Subcutaneous adipose tissue (tissue), 4 donors: ENCODE measurements around the gene PHLPP1. TPM values are rescaled to one million over a fixed set of nuclear protein-coding genes. Genes with fewer than 3 reads are reported as not detected.

Source experiments
- CTCF ChIP-seq: fragments of 450-650 bp; IDR thresholded peaks from one replicate; pipeline ENCODE4 v1.5.1; 2016; ENCODE audit warnings: low read depth, mild to moderate bottlenecking, control low read depth, antibody characterized with exemption, moderate library complexity
- total RNA-seq, 4 donors: library from RNA; depleted of rRNA; stranded (reverse); fragments of >200 nt; gene quantifications; one replicate each; pipeline ENCODE4 v1.1.0, GENCODE V29; 2016

The PHLPP1 gene
- total RNA-seq, 4 donors from 2014 or later: 9.7 to 28.3 (median 21.2) TPM

DNA sequence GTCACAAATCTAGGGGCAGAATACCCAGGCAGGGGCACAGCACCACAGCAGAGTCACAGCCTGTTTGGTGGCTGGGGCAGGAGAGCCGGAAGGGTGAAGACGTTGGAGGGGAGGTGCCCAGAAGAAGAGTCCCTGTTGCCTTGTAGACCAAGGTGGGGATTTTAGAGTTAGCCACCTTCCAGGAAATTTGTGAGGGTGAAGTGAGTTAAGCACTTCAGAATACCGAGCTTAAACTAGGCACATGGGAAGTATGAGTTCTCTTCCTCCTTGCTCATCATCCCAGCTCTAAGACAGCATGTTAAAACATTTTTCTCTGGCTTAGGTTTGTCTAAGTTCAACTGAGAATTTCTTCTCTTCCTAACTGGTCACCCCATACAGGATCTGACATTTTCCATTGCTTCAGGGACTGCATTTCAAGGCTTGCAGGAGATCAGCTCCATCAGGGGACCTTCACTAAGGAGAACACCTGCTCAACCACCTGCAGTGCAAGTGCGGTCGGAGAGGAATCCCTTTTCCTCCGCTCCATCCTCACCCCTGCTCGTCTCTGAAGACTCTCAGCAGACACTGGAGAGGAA is 26.5 kb upstream of the PHLPP1 start:
- TF ChIP-seq CTCF: no peak

DNA sequence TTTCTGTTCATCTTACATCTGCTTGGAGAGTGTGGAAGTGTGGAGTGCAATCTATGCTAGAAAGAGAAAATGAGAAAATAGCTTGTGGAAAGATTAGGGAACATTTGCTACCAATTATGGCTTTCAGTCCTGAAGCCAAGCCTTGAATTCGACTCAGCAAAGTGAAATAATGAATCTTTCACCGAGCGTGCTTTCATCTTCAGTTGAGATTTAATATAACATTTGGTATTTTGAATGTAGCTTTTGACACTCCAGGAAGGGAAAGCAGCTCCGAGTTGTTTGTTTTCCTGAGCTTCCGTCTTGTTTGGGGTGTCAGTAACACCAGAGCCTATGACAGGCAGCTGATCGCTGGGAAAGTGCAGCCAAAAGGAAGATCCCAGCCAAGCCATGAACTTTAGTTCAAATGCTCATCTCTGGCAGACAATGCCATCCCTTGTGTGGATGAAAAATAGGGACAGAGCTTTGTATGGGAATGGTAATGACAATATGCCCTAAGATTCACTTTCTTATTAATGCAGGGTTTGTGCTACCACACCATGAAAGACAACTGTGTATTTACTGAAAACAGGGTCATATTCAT is 25.0 kb upstream of the PHLPP1 start:
- TF ChIP-seq CTCF: no peak

- TF ChIP-seq CTCF: no peak
Observed at GRCh38 chr18:62693659-62694058, 21.7 kb upstream of the PHLPP1 start.

DNA sequence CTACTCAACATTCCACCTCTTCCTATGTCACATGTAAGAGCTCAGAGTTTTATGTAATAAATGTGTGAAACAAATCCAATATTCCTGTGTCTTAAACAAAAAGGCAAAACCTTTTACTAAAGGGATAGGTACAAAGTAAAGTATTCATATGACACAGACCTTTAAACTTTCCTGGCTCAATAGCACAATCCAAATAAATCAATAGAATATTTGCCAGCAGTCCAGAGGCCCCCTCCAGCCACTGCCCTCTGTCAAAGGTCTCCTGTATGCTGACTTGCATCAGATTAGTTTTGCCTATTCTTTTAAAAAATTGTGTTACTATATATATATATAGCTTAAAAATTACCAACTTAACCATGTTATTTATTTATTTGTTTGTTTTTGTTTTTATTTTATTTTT is 17.7 kb upstream of the PHLPP1 start:
- TF ChIP-seq CTCF: no peak

DNA sequence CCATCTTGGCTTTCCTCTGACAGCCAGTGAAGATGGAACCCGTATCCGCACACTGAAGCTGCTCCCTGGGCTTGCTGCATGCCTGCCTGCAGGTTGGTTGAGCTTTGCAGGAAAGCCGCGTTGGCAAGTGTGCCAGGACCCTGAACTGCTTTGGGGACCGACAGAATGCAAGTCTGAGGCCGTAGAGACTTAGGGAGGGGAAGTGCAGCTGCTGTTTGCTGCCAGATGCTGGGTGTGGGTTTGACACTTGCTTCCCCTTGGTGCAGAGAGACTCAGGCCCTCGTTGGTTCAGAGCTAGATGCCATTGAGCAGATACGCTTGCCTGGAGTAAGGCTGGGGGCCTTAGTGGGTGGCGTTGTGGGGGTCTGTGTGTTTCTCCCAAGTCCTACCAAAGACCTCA is 13.1 kb upstream of the PHLPP1 start:
- TF ChIP-seq CTCF: no peak

DNA sequence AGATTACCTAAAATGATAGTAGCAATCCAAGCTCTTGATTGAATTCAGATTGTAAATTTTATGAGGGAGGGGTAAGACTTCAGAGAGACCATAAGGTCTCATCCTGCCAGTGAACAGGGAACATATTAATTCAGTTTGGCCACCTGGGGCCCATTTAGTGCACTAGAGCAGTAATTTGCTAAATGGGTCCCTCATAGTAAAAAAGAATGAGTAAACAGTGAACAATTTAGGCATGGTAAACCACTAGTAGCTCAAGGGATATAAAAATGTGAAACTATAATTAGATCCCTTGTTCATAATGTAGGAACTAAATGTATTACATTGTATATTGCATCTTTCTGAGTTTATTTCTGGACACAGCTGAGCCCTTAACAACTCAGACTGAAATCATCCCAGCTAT is 4.9 kb upstream of the PHLPP1 start:
- TF ChIP-seq CTCF: no peak

DNA sequence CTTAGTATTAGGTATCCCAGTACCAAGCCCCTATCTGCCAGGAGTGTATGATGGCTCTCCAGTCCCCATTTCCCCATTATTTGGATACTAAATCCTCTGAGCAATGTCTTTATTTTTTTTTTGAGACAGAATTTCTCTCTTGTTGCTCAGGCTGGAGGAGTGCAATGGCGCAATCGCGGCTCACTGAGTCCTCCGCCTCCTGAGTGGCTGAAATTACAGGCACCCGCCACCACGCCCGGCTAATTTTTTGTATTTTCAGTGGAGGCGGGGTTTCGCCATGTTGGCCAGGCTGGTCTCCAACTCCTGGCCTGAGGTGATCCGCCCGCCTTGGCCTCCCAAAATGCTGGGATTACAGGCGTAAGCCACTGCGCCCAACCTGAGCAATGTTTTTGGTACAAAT is 3.6 kb upstream of the PHLPP1 start:
- TF ChIP-seq CTCF: no peak
